ENCODE results near the gene AKAP7. TPM values are rescaled to one million over a fixed set of nuclear protein-coding genes. Genes with fewer than 3 reads are reported as not detected.

Gene AKAP7
- total RNA-seq, 6 experiments from 2014 or later: 1.1 to 3.9 (median 3.0) TPM

DNA sequence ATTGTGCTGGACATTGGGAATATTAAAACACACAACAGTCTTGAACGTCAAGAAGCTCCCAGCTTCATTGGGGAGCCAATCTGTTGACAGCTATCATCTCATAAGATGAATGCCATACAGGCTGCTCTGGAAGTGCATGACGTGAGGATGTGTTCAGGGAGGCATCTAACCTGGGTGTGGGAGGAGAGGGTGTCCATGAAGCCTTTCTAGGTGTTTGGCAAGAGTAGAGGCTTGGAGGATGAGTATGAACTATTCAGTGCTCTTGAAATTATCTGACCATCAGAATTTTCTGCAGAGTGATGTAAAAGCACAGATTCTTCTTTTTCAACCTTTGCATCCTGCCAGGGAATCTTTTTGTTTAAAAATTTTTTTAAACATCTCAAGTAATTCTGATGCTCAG lies 11.6 kb downstream of the AKAP7 start:
- Mint-ChIP-seq H3K4me1 (ENCODE audit: low read depth) (no peaks in the 10 kb centered on the region), H3K27me3 (ENCODE audit: insufficient read depth) (no peaks in the 10 kb centered on the region; the same call in 1 of the 2 replicates), H3K27ac (no peak overlapping the region), H3K36me3 (ENCODE audit: low read depth) (no peaks in the 10 kb centered on the region), H3K9me3 (no peaks in the 10 kb centered on the region), H3K4me3 (no peak overlapping the region)
- TF ChIP-seq, protein P1, sequence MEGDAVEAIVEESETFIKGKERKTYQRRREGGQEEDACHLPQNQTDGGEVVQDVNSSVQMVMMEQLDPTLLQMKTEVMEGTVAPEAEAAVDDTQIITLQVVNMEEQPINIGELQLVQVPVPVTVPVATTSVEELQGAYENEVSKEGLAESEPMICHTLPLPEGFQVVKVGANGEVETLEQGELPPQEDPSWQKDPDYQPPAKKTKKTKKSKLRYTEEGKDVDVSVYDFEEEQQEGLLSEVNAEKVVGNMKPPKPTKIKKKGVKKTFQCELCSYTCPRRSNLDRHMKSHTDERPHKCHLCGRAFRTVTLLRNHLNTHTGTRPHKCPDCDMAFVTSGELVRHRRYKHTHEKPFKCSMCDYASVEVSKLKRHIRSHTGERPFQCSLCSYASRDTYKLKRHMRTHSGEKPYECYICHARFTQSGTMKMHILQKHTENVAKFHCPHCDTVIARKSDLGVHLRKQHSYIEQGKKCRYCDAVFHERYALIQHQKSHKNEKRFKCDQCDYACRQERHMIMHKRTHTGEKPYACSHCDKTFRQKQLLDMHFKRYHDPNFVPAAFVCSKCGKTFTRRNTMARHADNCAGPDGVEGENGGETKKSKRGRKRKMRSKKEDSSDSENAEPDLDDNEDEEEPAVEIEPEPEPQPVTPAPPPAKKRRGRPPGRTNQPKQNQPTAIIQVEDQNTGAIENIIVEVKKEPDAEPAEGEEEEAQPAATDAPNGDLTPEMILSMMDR (IDR thresholded peaks at IDR 0.05): no peak
- no peak for DNase-seq

DNA sequence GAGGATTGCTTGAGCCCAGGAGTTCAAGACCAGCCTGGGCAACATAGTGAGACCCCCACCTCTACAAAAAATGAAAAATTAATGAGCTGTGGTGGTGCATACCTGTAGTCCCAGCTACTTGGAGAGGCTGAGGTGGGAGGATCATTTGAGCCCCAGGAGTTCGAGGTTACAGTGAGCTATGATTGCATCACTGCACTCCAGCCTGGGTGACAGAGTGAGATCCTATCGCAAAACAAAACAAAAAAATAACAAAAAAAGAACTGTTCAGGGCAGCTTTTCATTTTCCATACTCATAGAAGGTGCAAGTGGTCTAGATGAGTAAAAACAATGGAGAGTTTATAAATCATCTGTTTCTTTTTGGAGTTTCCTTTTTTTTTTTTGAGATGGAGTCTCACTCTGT lies 21.1 kb downstream of the AKAP7 start:
- DNase-seq: no peak
- Mint-ChIP-seq H3K27me3 (ENCODE audit: insufficient read depth) (no peaks in the 10 kb centered on the region), H3K9me3 (no peaks in the 10 kb centered on the region), H3K4me1 (ENCODE audit: low read depth) (peaks cover 17% of the 10 kb centered on the region), H3K27ac (no peak overlapping the region), H3K4me3 (no peak overlapping the region), H3K36me3 (ENCODE audit: low read depth) (no peaks in the 10 kb centered on the region)
- TF ChIP-seq, protein P1 (IDR thresholded peaks at IDR 0.05): no peak

DNA sequence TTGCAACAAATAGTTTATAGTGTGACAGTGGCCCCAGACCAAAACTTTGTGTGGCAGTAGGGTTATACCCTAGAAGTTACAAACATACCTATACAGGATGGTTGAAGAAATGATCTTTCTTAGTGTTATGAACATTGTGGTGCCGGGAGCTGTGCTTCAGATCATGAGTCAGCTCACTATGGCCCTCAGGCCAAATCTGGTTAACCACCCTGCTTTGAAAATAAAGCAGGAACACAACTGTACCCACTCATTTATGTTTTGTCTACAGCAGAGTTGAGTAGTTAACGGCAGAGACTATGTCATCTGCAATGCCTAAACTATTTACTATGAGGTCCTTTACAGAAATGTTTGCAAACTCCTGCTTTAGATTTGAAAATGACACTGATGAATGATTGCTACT lies 24.3 kb downstream of the AKAP7 start:
- TF ChIP-seq, protein P1 (IDR thresholded peaks at IDR 0.05): no peak
- DNase-seq: peak; percentile 84
- Mint-ChIP-seq H3K36me3 (ENCODE audit: low read depth) (no peaks in the 10 kb centered on the region), H3K4me3 (peak overlapping the region; percentile 6), H3K4me1 (ENCODE audit: low read depth) (peaks cover 29% of the 10 kb centered on the region), H3K9me3 (no peaks in the 10 kb centered on the region), H3K27me3 (ENCODE audit: insufficient read depth) (peaks cover 2% of the 10 kb centered on the region; the same call in 1 of the 2 replicates), H3K27ac (peak overlapping the region; percentile 17)

DNA sequence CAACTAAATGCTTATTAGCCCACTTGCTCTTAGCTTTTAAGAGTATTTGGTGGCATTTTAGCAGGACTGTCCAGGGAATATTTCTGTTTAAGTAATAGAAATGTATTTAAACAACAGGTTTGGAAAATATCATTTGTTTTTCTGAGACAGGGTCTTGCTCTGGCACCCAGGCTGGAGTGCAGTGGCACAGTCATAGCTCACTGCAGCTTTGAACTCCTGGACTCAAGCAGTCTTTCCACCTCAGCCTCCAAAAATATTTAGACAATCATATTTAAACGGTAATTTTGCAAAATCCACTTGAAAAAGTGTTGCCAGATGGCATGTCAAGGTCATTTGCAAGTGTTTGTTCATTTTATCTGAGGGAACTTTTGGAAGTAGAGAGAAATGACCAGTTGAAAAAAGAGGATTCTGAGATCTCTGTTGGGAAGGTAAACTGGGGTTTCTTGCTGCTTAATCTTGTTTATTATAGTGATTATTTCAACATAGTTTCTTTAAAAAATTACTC lies 25.0 kb downstream of the AKAP7 start:
- H3K27ac Mint-ChIP-seq: no peak overlapping the region
- DNase-seq: no peak
- H3K4me1 Mint-ChIP-seq (ENCODE audit: low read depth): peaks cover 32% of the 10 kb centered on the region
- H3K9me3 Mint-ChIP-seq: no peaks in the 10 kb centered on the region
- H3K27me3 Mint-ChIP-seq (ENCODE audit: insufficient read depth): peaks cover 2% of the 10 kb centered on the region; the same call in 1 of the 2 replicates
- TF ChIP-seq, protein P1 (IDR thresholded peaks at IDR 0.05): no peak
- H3K4me3 Mint-ChIP-seq: no peak overlapping the region
- H3K36me3 Mint-ChIP-seq (ENCODE audit: low read depth): no peaks in the 10 kb centered on the region

DNA sequence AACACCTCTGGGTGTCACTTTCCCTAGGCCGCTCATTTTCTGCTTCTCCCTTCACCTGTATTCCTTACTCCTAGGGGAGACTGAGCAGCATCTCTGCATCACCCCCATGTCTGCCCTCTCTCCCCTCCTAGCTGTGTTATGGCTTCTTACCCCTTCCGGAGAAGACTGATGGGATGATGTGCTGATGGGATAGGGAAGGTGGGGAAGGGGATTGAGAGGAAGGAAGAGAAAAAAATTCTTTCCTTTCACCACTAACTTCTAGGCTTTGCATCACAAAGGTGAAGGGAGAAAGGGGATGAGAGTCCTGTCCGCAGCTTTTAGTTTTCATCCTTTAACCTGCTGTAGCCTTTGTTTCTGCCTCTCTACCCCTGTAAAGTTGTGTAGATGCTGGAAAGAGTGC lies 26.7 kb downstream of the AKAP7 start:
- Mint-ChIP-seq H3K4me3 (no peak overlapping the region), H3K36me3 (ENCODE audit: low read depth) (no peaks in the 10 kb centered on the region), H3K4me1 (ENCODE audit: low read depth) (peaks cover 32% of the 10 kb centered on the region), H3K27me3 (ENCODE audit: insufficient read depth) (peaks cover 2% of the 10 kb centered on the region; the same call in 1 of the 2 replicates), H3K9me3 (no peaks in the 10 kb centered on the region), H3K27ac (no peak overlapping the region)
- TF ChIP-seq, protein P1 (IDR thresholded peaks at IDR 0.05): no peak
- no peak for DNase-seq

All from HFFc6 (cell line).